Panc1 (cell line): ENCODE results near the gene DLL1. TPM values are rescaled to one million over a fixed set of nuclear protein-coding genes. Genes with fewer than 3 reads are reported as not detected.

Source experiments
- ATAC-seq: fragments of 200-7000 bp; cut with Tn5 transposase; 2 replicates; pipeline ENCODE4 v1.9.1; 2020; ENCODE audit warnings: mild to moderate bottlenecking, moderate library complexity
- BruUV-seq: library from RNA; stranded (reverse); fragments of 400-500 nt; replicated peaks from 2 replicates; lab custom pipeline; 2021; lab: Mats Ljungman, UMichigan
- CTCF ChIA-PET: fragments of 300-600 bp; sonication (Branson Sonifier 250); formaldehyde crosslinking; loops from one replicate; lab custom pipeline; 2022; ENCODE audit warnings: antibody characterized with exemption; lab: Charles Lee
- POLR2A ChIA-PET: fragments of 300-600 bp; sonication (Branson Sonifier 250); formaldehyde crosslinking; loops from one replicate; lab custom pipeline; 2022; ENCODE audit warnings: antibody characterized with exemption; lab: Charles Lee
- DNase-seq: peaks from one replicate; pipeline ENCODE4 v3.0.0-alpha.2; 2010; ENCODE audit warnings: low read depth, low spot score
- H3K27ac ChIP-seq: 2 replicates; pipeline ENCODE4 v1.5.1; 2011; ENCODE audit warnings: mild to moderate bottlenecking, low read length, inconsistent platforms
- H3K27me3 ChIP-seq: fragments of 200-500 bp; sonication (Bioruptor generic); 2 replicates; pipeline ENCODE4 v1.6.0; 2014; ENCODE audit warnings: low read length, inconsistent platforms; ENCODE audit not compliant: control insufficient read depth, insufficient read depth
- H3K36me3 ChIP-seq: fragments of 200-500 bp; sonication (Bioruptor generic); 2 replicates; pipeline ENCODE4 v1.5.1; 2014; ENCODE audit warnings: inconsistent platforms, mild to moderate bottlenecking, low read length, moderate library complexity; ENCODE audit not compliant: control insufficient read depth, insufficient read depth
- H3K4me1 ChIP-seq: 2 replicates; pipeline ENCODE4 v1.5.1; 2011; ENCODE audit warnings: inconsistent platforms, mild to moderate bottlenecking, low read length, moderate library complexity; ENCODE audit not compliant: control insufficient read depth, insufficient read depth
- H3K4me3 ChIP-seq, 2 experiments: 2 replicates each; pipeline ENCODE4 v1.5.1; 2011 to 2012; ENCODE audit warnings: low read depth in 2 of 2, low read length in 2 of 2, mild to moderate bottlenecking in 2 of 2, inconsistent platforms in 1 of 2, moderate library complexity in 1 of 2
- H3K9me3 ChIP-seq: fragments of 200-500 bp; sonication (Bioruptor generic); 2 replicates; pipeline ENCODE4 v1.5.1; 2014; ENCODE audit warnings: low read depth, mild to moderate bottlenecking, inconsistent platforms, low read length, moderate library complexity; ENCODE audit not compliant: control insufficient read depth, insufficient read depth
- CTCF ChIP-seq: fragments of 450-650 bp; IDR thresholded peaks from 2 replicates; pipeline ENCODE4 v1.5.1; 2017; ENCODE audit warnings: mild to moderate bottlenecking
- POLR2AphosphoS5 ChIP-seq: IDR thresholded peaks from 2 replicates; pipeline ENCODE4 v1.6.1; 2012; ENCODE audit warnings: mild to moderate bottlenecking, low read depth, low read length, moderate library complexity
- REST ChIP-seq, 2 experiments: IDR thresholded peaks; 2 replicates each; pipeline ENCODE4 v1.6.1; 2011 to 2012; ENCODE audit warnings: low read depth in 2 of 2, control low read depth in 1 of 2, low read length in 1 of 2, mild to moderate bottlenecking in 1 of 2, moderate library complexity in 1 of 2; ENCODE audit not compliant: insufficient read depth in 1 of 2
- SIN3A ChIP-seq: IDR thresholded peaks from 2 replicates; pipeline ENCODE4 v1.6.1; 2012; ENCODE audit warnings: low read depth, mild to moderate bottlenecking, low read length, moderate library complexity, borderline replicate concordance; ENCODE audit not compliant: insufficient read depth
- TCF7L2 ChIP-seq: IDR thresholded peaks from 2 replicates; pipeline ENCODE4 v1.6.1; 2011; ENCODE audit warnings: mild to moderate bottlenecking, low read depth, low read length, inconsistent platforms
- in situ Hi-C: cut with HindIII; loops from 2 replicates; pipeline ENCODE4 v1.10.0; 2016; ENCODE audit warnings: low sequenced_read_pairs, low pct_unique_long_range_greater_than_20kb
- intact Hi-C: fragments of 100-400 bp; cut with micrococcal nuclease; formaldehyde crosslinking; loops from one replicate; pipeline ENCODE4 v1.10.0; 2022; ENCODE audit not compliant: unreplicated experiment
- total RNA-seq: library from RNA; stranded (reverse); gene quantifications from one replicate; pipeline ENCODE4 v1.2.1, GENCODE V29; 2021; ENCODE audit not compliant: unreplicated experiment

The DLL1 gene
- total RNA-seq, 1 experiment from 2014 or later, result 2.4 TPM

- BruUV-seq, result no TSS peak
Measured at GRCh38 chr6:170253226-170253909, 37.5 kb downstream of the DLL1 start.

More at GRCh38 chr6:170253226-170253909, 37.5 kb downstream of the DLL1 start:
- H3K4me3 ChIP-seq, result no peak overlapping the region
- intact Hi-C loops, result no loop called here
- no peak overlapping the region for H3K27ac ChIP-seq
- TF ChIP-seq REST (IDR thresholded peaks at IDR 0.05; ENCODE audit: insufficient read depth in 1 of 2, low read depth in 2 of 2, low read length in 1 of 2) (no peak), POLR2AphosphoS5 (no peak), SIN3A (no peak), CTCF (no peak), TCF7L2 (no peak)
- peaks cover 6% of the 10 kb centered on the region; the same call in 1 of the 2 replicates for H3K27me3 ChIP-seq
- H3K4me1 ChIP-seq, result no peaks in the 10 kb centered on the region
- POLR2A ChIA-PET, result no interaction called here
- no peaks in the 10 kb centered on the region for H3K9me3 ChIP-seq
- no peaks in the 10 kb centered on the region for H3K36me3 ChIP-seq
- in situ Hi-C loops, result no loop called here
- CTCF ChIA-PET, result no interaction called here
- no peak for ATAC-seq
- DNase-seq, result no peak
